ENCODE results near the gene SPDYE17.
"Not testable (repeated sequence)": the region's sequence is repeated elsewhere in the genome, so short reads cannot be mapped to it uniquely, and the experiment has no call there.

The SPDYE17 gene, protein sequence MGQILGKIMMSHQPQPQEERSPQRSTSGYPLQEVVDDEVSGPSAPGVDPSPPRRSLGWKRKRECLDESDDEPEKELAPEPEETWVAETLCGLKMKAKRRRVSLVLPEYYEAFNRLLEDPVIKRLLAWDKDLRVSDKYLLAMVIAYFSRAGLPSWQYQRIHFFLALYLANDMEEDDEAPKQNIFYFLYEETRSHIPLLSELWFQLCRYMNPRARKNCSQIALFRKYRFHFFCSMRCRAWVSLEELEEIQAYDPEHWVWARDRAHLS

DNA sequence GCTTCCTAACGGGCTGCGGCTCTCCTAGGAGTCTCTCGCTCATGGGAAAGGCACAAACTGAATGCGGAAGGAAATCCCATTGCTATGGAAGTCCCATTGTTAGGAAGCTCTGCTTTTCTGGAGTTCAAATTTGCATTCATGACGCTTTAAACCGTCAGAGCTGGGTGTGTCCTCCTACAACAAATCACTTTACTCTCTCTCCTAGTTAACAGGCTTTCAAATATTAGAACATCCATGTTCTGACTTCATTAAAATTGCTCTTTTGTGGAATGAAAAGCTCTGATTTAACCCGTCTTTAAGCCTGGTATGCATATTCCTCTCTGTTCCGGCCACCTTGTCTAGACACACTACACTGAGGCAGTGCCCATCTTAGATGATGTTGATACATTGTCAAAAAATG lies at the start of gene SPDYE17:
Gene SPDYE17 (minus strand): TSS at position 101 of the 400 bp plus-strand sequence. CDS start 1,791 bp downstream, outside the sequence.
- DNase-seq (ENCODE audit: low spot score in 2 of 2); H3K36me3 Mint-ChIP-seq (ENCODE audit: insufficient read depth); ATAC-seq (replicated peaks; ENCODE audit: extremely low read depth, poor library complexity, severe bottlenecking): not testable (repeated sequence)

DNA sequence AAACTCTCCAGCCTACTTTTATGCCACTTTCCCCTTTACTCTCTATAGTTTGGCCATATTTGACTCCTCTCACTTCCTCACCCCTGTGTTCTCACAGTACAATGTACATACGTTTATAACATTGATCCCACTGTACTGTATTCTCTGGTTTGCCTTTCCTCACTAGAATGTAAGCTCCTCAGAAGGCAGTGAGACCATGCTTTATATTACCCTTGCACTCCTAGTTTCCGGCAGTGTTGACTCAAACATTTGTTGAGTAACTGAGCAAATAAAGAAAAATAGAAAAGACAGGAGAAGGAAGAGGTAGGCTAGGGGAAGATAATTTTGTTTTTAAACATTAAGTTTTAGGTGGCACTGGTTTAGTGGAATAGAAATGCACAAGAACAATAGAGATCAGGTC lies 48.1 kb upstream of the SPDYE17 start:
- H3K27ac Mint-ChIP-seq (ENCODE audit: low read depth); H3K27me3 Mint-ChIP-seq: not testable (repeated sequence)

More for the DNA sequence above, at the start of gene SPDYE17:
- not testable (repeated sequence) for H3K27ac Mint-ChIP-seq (ENCODE audit: low read depth); H3K4me3 Mint-ChIP-seq; H3K4me1 Mint-ChIP-seq; H3K9me3 Mint-ChIP-seq; H3K27me3 Mint-ChIP-seq

DNA sequence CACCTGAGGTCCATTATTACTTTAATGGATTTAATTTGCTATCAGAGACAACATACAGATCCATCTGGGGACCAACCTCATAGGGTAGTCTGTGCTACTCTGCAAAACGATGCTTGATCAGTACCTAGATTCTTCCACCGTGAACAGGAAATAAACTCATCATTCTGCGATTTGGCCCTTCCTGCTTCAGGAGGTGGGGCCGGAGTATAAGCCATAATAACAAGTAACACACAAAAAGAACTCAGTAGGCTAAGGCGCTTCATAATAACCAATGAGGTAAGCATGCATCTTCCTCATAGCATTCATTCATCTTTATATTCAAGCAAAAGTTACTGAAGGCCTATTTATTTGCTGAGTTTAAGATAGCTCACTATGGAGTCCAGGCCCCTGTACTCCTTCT lies 47.5 kb upstream of the SPDYE17 start:
- not testable (repeated sequence) for ATAC-seq (replicated peaks; ENCODE audit: extremely low read depth, poor library complexity, severe bottlenecking); H3K36me3 Mint-ChIP-seq (ENCODE audit: insufficient read depth); DNase-seq (ENCODE audit: low spot score in 2 of 2); H3K9me3 Mint-ChIP-seq; H3K27ac Mint-ChIP-seq (ENCODE audit: low read depth); H3K27me3 Mint-ChIP-seq; H3K4me1 Mint-ChIP-seq; H3K4me3 Mint-ChIP-seq

More for the DNA sequence above, 48.1 kb upstream of the SPDYE17 start:
- H3K9me3 Mint-ChIP-seq; H3K4me3 Mint-ChIP-seq; ATAC-seq (replicated peaks; ENCODE audit: extremely low read depth, poor library complexity, severe bottlenecking); H3K36me3 Mint-ChIP-seq (ENCODE audit: insufficient read depth); DNase-seq (ENCODE audit: low spot score in 2 of 2); H3K4me1 Mint-ChIP-seq: not testable (repeated sequence)

- H3K27ac Mint-ChIP-seq (ENCODE audit: low read depth); H3K36me3 Mint-ChIP-seq (ENCODE audit: insufficient read depth); H3K4me3 Mint-ChIP-seq; H3K4me1 Mint-ChIP-seq; DNase-seq (ENCODE audit: low spot score in 2 of 2); H3K9me3 Mint-ChIP-seq; H3K27me3 Mint-ChIP-seq; ATAC-seq (replicated peaks; ENCODE audit: extremely low read depth, poor library complexity, severe bottlenecking): not testable (repeated sequence)
These were observed 47.0 kb upstream of the SPDYE17 start for GRCh38 chr7:77079112-77079511.

GRCh38 chr7:77077060-77077459 lies 44.9 kb upstream of the SPDYE17 start:
- H3K27me3 Mint-ChIP-seq; H3K4me3 Mint-ChIP-seq; H3K9me3 Mint-ChIP-seq; H3K27ac Mint-ChIP-seq (ENCODE audit: low read depth); DNase-seq (ENCODE audit: low spot score in 2 of 2); H3K4me1 Mint-ChIP-seq; ATAC-seq (replicated peaks; ENCODE audit: extremely low read depth, poor library complexity, severe bottlenecking); H3K36me3 Mint-ChIP-seq (ENCODE audit: insufficient read depth): not testable (repeated sequence)

- not testable (repeated sequence) for DNase-seq (ENCODE audit: low spot score in 2 of 2); H3K4me3 Mint-ChIP-seq; ATAC-seq (replicated peaks; ENCODE audit: extremely low read depth, poor library complexity, severe bottlenecking); H3K9me3 Mint-ChIP-seq; H3K27ac Mint-ChIP-seq (ENCODE audit: low read depth); H3K36me3 Mint-ChIP-seq (ENCODE audit: insufficient read depth); H3K27me3 Mint-ChIP-seq
- peaks cover 11% of the 10 kb centered on the region for H3K4me1 Mint-ChIP-seq
These were observed 42.7 kb upstream of the SPDYE17 start for GRCh38 chr7:77074786-77075396.

- not testable (repeated sequence) for DNase-seq (ENCODE audit: low spot score in 2 of 2); H3K27ac Mint-ChIP-seq (ENCODE audit: low read depth); H3K36me3 Mint-ChIP-seq (ENCODE audit: insufficient read depth); ATAC-seq (replicated peaks; ENCODE audit: extremely low read depth, poor library complexity, severe bottlenecking); H3K9me3 Mint-ChIP-seq; H3K4me3 Mint-ChIP-seq; H3K27me3 Mint-ChIP-seq
- peaks cover 33% of the 10 kb centered on the region for H3K4me1 Mint-ChIP-seq
These were observed 38.9 kb upstream of the SPDYE17 start for GRCh38 chr7:77071108-77071507.

DNA sequence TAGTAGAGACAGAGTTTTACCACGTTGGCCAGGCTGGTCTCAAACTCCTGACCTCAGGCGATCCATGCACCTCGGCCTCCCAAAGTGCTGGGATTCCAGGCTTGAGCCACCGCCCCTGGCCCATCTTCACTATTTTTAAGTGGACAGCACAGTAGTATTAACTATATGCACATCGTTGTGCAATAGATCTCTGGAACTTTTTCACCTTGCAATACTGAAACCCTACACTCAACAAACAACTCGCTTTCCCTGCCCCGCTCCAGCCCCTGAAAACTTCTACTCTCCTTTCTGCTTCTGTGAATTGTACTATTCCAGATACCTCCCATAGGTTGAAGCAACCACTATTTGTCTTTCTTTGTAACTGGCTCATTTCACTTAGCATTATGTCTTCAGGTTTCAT lies 33.7 kb upstream of the SPDYE17 start:
- peaks cover 28% of the 10 kb centered on the region for H3K4me1 Mint-ChIP-seq
- not testable (repeated sequence) for H3K4me3 Mint-ChIP-seq; H3K9me3 Mint-ChIP-seq; H3K27me3 Mint-ChIP-seq; DNase-seq (ENCODE audit: low spot score in 2 of 2); H3K36me3 Mint-ChIP-seq (ENCODE audit: insufficient read depth); H3K27ac Mint-ChIP-seq (ENCODE audit: low read depth); ATAC-seq (replicated peaks; ENCODE audit: extremely low read depth, poor library complexity, severe bottlenecking)

- H3K4me3 Mint-ChIP-seq; DNase-seq (ENCODE audit: low spot score in 2 of 2); H3K9me3 Mint-ChIP-seq; ATAC-seq (replicated peaks; ENCODE audit: extremely low read depth, poor library complexity, severe bottlenecking); H3K36me3 Mint-ChIP-seq (ENCODE audit: insufficient read depth); H3K27me3 Mint-ChIP-seq; H3K27ac Mint-ChIP-seq (ENCODE audit: low read depth): not testable (repeated sequence)
- H3K4me1 Mint-ChIP-seq = peaks cover 20% of the 10 kb centered on the region
These were observed 31.6 kb upstream of the SPDYE17 start for GRCh38 chr7:77063732-77064131.

- not testable (repeated sequence) for H3K27ac Mint-ChIP-seq (ENCODE audit: low read depth); H3K4me1 Mint-ChIP-seq; H3K4me3 Mint-ChIP-seq; H3K9me3 Mint-ChIP-seq; ATAC-seq (replicated peaks; ENCODE audit: extremely low read depth, poor library complexity, severe bottlenecking); H3K27me3 Mint-ChIP-seq; H3K36me3 Mint-ChIP-seq (ENCODE audit: insufficient read depth); DNase-seq (ENCODE audit: low spot score in 2 of 2)
These were observed 30.4 kb upstream of the SPDYE17 start, which contains the start of gene SPDYE18 for GRCh38 chr7:77062557-77062956. TSS of gene SPDYE18 (minus strand) at chr7:77062558. CDS start at chr7:77060512, 2,046 bp downstream.

- H3K27ac Mint-ChIP-seq (ENCODE audit: low read depth); H3K36me3 Mint-ChIP-seq (ENCODE audit: insufficient read depth); ATAC-seq (replicated peaks; ENCODE audit: extremely low read depth, poor library complexity, severe bottlenecking); H3K4me1 Mint-ChIP-seq; DNase-seq (ENCODE audit: low spot score in 2 of 2); H3K27me3 Mint-ChIP-seq; H3K4me3 Mint-ChIP-seq; H3K9me3 Mint-ChIP-seq: not testable (repeated sequence)
These were observed 5.8 kb downstream of the SPDYE17 start for GRCh38 chr7:77026349-77026748.

- DNase-seq (ENCODE audit: low spot score in 2 of 2); H3K9me3 Mint-ChIP-seq: not testable (repeated sequence)
These were observed 22.0 kb downstream of the SPDYE17 start for GRCh38 chr7:77010074-77010680.

DNA sequence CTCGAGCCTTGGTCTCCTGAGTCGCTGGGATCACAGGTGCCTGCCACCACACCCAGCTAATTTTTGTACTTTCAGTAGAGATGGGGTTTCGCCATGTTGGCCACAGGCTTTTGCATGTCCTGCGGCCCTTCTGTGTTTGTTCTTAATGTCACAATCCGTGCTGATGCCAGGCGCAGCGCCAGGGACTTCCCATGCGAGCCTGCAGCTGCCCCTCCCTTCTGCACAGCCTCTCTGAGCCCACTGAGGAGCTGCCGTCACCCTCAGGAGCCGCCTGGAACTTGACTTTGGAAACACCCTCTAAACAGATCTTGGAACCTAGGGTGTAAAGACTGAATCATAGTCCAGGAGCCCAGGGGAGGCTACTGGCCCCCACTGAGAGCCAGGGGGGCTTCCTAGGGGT lies 24.2 kb downstream of the SPDYE17 start:
- H3K27me3 Mint-ChIP-seq; H3K27ac Mint-ChIP-seq (ENCODE audit: low read depth); H3K4me1 Mint-ChIP-seq; ATAC-seq (replicated peaks; ENCODE audit: extremely low read depth, poor library complexity, severe bottlenecking); DNase-seq (ENCODE audit: low spot score in 2 of 2); H3K36me3 Mint-ChIP-seq (ENCODE audit: insufficient read depth); H3K9me3 Mint-ChIP-seq; H3K4me3 Mint-ChIP-seq: not testable (repeated sequence)

More at GRCh38 chr7:77010074-77010680, 22.0 kb downstream of the SPDYE17 start:
- H3K4me1 Mint-ChIP-seq; H3K27ac Mint-ChIP-seq (ENCODE audit: low read depth); H3K36me3 Mint-ChIP-seq (ENCODE audit: insufficient read depth); ATAC-seq (replicated peaks; ENCODE audit: extremely low read depth, poor library complexity, severe bottlenecking); H3K4me3 Mint-ChIP-seq; H3K27me3 Mint-ChIP-seq: not testable (repeated sequence)

Measured in central memory CD8-positive, alpha-beta T cell (primary cell).